Measurements from ENCODE around the gene SLC22A17. TPM values are rescaled to one million over a fixed set of nuclear protein-coding genes. Genes with fewer than 3 reads are reported as not detected.

Gene SLC22A17
- total RNA-seq, 1 experiment from 2014 or later, result 5.5 TPM

DNA sequence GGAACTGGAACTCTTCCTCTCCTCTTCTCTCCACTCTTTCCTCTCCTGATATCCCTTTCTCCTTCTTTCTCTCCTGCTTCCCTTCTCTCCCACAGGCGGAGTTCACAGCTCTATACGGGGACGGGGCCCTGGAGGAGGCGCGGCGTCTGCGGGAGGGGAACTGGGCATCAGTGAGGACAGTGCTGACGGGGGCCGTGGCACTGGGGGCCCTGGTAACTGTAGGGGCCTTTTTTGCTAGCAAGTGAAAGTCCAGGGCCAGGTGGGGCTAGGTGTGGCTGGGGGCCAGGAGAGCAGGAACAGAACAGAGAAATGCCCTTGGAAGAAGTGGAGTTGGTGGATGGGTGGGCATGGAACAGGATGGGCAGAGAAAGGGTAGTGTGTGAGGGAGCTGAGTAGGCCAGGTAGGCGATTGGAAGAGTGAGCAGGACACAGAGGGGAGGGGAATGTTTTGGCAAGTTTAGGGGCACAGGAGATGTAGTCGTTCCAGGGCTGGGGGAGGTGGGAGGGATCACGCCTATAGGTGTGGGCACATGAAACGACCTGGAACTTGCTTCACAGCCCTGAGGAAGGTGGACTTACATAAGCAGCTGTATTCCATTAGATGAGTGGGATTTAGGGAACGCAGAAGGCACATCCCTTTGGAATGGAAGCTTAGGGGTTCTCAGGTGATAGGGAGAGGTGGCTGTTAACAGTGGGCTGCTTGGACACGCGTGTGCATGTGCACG lies 43.8 kb downstream of the SLC22A17 start:
- no peak for DNase-seq (ENCODE audit: low read depth)

DNA sequence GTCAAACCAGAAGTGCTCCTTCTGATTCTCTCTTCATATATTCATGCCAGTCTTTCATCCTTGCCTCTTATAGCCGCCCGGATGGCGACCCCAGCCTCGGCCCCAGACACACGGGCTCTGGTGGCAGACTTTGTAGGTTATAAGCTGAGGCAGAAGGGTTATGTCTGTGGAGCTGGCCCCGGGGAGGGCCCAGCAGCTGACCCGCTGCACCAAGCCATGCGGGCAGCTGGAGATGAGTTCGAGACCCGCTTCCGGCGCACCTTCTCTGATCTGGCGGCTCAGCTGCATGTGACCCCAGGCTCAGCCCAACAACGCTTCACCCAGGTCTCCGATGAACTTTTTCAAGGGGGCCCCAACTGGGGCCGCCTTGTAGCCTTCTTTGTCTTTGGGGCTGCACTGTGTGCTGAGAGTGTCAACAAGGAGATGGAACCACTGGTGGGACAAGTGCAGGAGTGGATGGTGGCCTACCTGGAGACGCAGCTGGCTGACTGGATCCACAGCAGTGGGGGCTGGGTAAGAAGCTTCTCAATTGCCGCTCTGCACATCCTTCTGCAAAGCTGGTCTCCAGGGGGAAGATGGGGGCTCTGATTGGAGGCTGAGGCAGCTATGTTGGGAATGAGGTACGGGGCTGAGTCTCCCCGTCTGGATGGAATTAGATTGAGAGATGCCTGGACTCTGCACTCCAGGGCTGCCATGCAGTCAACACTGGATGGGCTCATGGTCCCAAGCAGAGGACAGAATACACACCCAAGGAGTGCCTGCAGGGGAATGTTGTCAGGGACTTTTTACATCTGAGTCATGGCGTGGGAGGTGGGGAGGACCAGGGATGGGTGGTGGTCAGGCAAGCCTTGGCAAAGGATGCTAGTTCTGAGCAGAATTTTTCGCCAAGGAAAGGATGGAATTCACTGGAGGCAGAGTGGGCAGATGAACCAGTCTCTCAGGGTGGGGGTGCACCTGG lies 44.7 kb downstream of the SLC22A17 start:
- no peak for DNase-seq (ENCODE audit: low read depth)

DNA sequence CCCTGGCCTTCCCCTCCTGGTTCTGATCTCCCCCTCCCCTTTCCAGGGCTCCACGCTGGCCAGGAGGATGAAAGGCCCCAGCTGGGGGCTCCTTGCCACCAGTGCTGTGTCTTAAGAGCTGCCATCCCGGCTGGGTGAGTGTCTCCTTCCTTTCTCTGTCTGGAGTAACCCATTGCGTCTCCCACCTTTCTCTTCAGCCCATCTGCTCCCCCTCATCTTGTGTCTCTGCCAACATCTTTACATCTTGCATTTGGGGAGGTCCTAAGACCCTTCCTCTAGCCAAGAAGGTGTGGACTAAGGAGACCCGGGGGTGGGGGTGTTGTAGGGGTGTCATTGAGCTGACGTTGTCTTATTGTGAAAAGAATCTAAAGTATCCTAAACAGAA lies 45.5 kb downstream of the SLC22A17 start:
- no peak for DNase-seq (ENCODE audit: low read depth)

DNA sequence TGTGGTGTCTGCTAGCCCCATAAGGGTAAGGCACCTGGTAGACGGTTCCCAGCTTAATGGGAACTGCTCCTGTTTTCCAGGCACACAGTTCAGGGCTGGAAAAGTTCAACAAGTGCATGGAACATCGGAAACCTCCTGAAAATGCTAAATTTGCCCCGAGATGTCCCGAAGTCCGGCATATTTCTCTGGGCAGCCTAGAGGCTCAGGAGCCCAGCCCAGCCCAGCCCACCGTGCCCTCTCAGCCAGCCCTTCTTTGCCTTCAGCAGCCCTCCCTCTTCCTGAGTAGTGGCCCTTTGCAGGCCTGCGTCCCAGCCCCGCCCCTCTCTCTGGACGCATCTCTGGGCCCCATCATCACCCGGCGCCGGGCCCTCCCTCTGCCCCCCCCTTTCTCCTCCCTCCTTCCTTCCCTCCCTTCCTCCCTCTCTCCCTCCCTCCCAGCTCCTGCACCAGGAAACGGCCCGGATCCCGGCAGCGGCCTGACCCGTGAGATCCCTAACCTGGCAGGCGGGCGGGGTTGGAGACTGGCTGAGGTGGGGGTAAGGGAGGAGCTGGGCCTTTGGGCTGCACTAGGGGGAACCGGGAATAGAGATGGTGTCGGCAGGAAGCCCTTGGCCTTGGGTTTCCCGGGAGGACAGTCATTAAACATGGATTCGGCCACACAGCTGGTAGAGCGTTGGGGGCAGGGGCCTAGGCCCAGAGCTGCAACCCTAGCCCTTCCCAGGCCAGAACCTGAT lies 46.1 kb downstream of the SLC22A17 start, which contains the start of gene BCL2L2:
Gene BCL2L2, plus strand, starts transcription at position 422 of the 734 bp plus-strand sequence. CDS start 935 bp downstream, outside the sequence.
- DNase-seq (ENCODE audit: low read depth), result peak; percentile 89

DNA sequence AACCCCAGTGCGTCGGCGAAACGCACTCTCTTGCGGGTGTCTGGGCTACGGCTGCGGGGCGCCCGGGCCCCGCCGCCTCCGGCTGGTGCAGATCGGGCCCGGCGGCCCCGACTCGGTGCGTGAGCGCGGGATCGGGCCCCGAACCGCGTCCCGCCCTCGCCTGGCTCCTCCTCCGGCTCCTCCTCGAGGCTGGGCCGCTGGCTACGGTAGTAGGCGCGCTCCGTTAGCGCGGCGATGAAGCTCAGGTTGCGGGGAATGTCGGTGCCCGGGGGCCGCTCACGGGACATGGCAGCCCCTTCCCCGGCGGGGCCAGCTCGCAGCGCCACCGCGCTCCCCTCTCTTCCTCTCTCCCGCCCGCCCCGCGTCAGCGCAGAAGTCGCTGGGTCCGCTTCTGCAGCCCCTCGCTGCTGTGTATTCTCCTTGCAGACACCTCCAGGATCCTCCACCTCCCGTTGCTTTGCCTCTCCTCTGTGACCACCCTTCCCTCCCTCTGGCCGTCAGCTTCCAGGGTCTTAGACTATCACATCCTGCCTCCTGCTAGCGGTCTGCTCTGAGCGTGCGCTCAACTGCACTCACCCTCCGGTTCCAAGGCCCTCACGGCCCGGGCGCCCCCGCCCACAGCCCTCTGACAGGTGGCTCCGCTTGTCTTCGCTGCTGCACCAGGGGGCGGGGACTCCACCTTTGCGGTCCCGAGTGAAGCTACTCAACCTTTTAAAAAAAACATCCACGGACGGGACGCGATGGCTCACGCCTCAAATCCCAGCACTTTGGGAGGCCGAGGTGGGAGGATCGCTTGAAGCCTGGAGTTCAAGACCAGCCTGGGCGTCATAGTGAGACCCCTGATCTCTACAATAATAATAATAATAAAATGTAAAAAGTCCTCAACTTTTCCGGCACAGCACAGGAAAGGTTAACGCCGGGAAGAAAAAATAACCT lies 50.1 kb downstream of the SLC22A17 start, which contains the start of gene PPP1R3E:
Gene PPP1R3E, minus strand, starts transcription at position 570 of the 936 bp plus-strand sequence. Its CDS starts 283 bp downstream, at position 287.
- DNase-seq (ENCODE audit: low read depth), result peak; percentile 47

DNA sequence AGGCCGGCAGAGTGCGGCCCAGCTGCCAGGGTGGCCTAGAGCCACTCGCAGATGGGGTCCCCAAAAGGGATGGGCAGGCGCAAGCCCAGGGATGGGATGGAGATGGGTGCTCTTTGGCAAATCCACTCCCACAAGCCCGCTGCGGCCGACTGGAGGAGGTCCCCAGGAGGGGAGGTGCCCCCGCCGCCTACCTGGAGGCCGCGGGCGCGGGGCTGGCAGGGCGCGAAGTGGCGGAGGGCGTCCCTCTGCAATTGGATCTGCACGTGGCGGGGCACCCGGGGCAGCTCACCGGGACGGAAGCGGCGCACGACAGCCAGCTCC lies 50.8 kb downstream of the SLC22A17 start:
- DNase-seq (ENCODE audit: low read depth), result no peak

DNA sequence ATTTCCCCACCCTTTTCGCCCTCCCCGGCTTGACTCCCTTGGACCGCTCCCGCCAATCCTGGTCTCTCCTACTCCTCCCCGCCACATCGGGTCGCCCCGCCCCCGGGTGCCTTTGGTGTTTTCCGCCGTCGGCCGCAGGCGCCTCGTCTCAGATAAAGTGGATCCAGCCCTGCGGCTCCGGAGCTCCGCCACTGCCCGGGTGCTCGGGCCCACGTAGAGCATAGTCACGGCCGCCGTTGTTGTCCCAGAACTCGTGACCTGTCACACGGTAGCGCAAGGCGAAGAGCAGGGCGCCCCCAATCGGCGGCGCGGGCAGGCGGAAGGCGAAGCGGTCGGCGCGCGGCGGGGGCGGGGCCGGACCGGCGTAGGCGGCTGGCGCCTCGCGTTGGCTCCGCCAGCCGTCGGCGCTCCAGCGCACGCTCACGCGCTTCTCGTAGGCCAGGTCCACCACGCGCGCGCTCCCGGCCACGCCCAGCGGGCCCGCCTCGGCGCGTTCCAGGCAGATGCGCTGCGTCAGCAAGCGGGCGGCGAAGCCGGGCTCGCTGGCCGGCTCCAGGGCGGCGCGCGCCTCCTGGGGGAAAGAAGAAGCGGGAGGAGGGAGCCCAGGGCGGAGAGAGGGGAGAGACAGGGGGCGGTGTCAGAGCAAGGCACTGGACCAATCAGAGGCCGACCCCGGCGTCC lies 51.3 kb downstream of the SLC22A17 start:
- peak; percentile 98 for DNase-seq (ENCODE audit: low read depth)

DNA sequence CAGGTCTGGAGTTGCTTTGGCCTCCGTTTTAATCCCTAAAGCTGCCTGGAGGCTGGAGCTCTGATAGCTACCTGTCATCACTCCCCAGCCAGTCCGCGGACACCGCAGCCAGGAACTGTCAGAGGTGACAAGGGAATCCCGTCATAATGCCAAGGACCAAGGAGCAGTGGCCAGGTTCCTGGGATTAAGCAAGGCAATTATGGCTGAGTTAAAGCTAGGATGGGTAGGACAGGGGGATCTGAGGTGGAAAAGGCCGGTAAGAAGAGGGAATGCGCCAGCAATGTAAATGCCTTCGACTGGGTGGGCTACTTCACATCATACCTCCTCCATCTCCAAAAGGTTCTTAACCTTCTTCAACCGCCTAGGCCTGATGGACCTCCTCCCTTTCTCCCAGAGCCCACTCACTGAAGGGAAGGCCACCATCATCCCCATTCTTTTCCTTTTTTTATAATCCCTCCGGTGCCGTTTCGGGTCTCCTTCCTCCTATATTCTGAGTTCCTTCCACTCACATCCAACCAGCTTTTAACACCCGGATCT lies 51.9 kb downstream of the SLC22A17 start:
- DNase-seq (ENCODE audit: low read depth), result peak; percentile 12

DNA sequence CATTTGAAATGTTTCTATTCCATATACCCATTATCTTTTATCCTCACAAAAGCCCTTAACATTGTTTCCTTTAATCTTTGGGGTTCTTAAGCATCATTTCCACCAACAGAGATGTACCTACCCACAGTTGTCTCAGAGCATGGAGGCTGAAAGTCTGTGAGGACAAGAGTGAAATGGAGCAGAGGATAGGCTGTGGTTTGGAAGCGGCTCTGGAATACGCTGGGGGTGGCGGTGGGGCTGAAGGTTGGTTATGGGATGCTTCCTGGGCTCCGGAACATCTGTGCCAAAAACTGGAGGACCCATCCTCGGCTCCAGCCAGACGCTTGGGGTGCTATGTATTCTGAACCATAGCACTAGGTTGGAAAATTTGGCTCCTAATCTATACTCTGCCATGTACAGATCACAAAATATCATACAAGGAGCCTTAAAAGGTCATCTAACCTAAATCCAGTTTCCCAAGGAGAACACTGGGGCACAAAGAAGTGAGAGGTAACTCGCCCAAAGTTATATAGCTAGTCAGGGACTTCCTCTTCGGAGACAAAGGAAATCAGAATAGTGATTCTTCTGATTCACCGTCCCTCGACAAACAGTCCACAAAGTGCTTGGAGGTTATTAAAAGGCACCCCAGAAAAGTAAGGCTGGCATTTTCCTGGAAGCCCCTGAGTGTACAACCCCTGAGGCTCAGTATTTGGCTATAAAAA lies 52.6 kb downstream of the SLC22A17 start:
- DNase-seq (ENCODE audit: low read depth), result no peak

DNA sequence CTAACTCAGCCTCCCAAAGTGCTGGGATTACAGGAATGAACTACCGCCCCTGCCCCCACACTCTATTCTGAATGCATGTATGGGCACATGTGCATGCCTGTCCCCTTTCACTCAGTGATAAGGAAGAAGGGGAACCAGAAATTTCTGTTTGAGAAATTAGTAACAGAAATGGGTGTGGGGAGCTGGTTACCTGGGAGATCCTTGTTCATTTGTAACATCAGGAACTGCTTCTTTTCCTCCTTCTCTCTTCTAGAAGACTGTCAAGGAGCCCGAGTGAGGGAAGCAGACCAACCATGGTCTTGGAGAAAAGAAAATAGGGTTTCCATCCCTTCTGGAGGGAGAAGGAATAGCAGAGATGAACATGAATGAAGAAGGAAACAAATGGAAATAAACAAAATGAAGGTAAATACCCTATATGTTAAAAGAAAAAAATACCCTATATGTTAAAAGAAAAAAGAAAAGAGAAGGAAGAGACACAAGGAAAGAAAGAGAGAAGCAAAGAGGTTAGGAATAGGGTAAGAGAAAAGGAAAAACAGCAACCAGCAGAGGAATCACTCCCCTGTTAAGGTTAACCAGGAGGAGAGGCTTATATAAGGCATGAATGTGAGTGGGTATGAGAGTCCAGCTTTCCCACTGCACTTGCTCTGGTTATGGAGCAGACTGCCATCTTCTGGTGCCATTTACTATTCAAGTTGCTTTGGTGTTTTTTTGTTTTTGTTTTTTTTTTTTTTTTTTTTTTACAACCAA lies 53.3 kb downstream of the SLC22A17 start:
- peak; percentile 31 for DNase-seq (ENCODE audit: low read depth)

DNA sequence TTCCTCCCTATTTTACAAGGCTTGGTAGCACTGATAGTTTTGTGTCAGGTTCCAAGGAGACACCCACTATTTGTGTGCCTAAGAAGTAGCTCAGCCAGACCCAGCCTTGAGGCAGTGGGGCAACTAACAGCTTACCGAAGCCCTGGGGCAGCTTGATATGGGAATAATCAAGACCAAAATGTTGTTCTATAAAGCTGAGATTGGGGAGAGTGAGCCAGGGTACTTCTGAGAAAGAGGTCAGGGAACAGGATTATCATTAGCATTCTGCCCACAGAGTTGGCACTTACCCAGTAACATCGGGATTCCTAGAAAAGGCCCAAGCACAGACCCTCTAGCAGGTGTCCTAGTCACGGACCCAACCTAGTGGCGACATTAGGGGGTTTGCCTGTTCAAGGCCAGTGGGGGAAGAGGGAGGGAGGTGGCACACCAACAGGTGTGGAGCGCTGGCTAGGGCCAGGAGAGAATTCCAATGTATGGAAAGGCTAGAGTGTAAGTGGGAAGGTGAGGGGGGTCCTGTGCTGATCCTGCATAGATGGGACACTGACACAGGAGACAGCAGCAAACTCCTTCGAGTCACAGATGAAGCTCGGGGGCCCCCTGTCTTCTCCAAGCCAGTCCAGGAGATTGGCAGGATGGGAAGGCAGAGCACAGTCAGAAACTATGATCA lies 54.9 kb downstream of the SLC22A17 start:
- no peak for DNase-seq (ENCODE audit: low read depth)

DNA sequence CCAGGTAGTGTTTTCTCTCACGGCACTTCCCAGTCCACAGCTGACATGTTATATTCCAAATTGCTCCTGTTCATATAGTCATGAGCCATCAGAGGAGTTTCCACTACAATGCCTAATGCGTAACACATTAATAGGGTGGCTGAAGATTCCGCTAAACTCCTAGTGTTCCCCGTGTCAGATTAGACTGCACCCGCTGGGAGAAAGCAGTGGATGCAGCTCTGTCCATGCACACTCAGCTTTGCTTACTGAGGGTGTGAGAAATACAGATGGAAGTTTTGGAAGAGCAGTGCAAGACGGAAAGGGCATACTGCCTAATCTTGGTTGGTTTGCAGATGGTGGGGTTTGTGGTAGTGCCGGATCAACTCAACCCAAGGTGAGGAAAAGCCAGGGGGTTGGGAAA lies 55.6 kb downstream of the SLC22A17 start:
- DNase-seq (ENCODE audit: low read depth), result no peak

Small RNAs within 50 kb of the gene (small RNA-seq; reads per million reads assigned to genes)
- not detected for gene MIR208A

Other genes with a start within 250 kb of the SLC22A17 start
- gene CIROP, start 247.9 kb downstream of the SLC22A17 start, total RNA-seq (2014; rRNA removed; shearing (Covaris generic)), result not detected in 2 replicates
- gene CEBPE, start 233.6 kb downstream of the SLC22A17 start, total RNA-seq (2014; rRNA removed; shearing (Covaris generic)), result 0.13 TPM in 1 of 2 replicates, not detected in the other
- gene SLC7A8, start 169.2 kb downstream of the SLC22A17 start, total RNA-seq (2014; rRNA removed; shearing (Covaris generic)), result 0.06 and 0.50 TPM in 2 replicates
- not detected in 2 replicates for gene RNF212B, start 115.0 kb downstream of the SLC22A17 start, total RNA-seq (2014; rRNA removed; shearing (Covaris generic))
- 2.3 and 3.3 TPM in 2 replicates for gene HOMEZ, start 66.8 kb downstream of the SLC22A17 start, total RNA-seq (2014; rRNA removed; shearing (Covaris generic))
- gene PPP1R3E, start 50.0 kb downstream of the SLC22A17 start, total RNA-seq (2014; rRNA removed; shearing (Covaris generic)), result 3.2 and 4.0 TPM in 2 replicates
- gene BCL2L2, start 46.1 kb downstream of the SLC22A17 start, total RNA-seq (2014; rRNA removed; shearing (Covaris generic)), result 14.0 and 16.5 TPM in 2 replicates
- 129 and 147 TPM in 2 replicates for gene PABPN1, start 31.4 kb downstream of the SLC22A17 start, total RNA-seq (2014; rRNA removed; shearing (Covaris generic))
- gene EFS, start 12.3 kb upstream of the SLC22A17 start, total RNA-seq (2014; rRNA removed; shearing (Covaris generic)), result not detected in 2 replicates
- not detected in 2 replicates for gene IL25, start 19.9 kb upstream of the SLC22A17 start, total RNA-seq (2014; rRNA removed; shearing (Covaris generic))
- gene CMTM5, start 24.2 kb upstream of the SLC22A17 start, total RNA-seq (2014; rRNA removed; shearing (Covaris generic)), result 0.10 TPM in 1 of 2 replicates, not detected in the other
- 0.03 TPM in 1 of 2 replicates, not detected in the other for gene MYH6, start 55.4 kb upstream of the SLC22A17 start, total RNA-seq (2014; rRNA removed; shearing (Covaris generic))
- gene MYH7, start 82.8 kb upstream of the SLC22A17 start, total RNA-seq (2014; rRNA removed; shearing (Covaris generic)), result not detected in 2 replicates
- 75.0 and 78.0 TPM in 2 replicates for gene NGDN, start 116.8 kb upstream of the SLC22A17 start, total RNA-seq (2014; rRNA removed; shearing (Covaris generic))
- 0.63 and 1.2 TPM in 2 replicates for gene ZFHX2, start 198.9 kb upstream of the SLC22A17 start, total RNA-seq (2014; rRNA removed; shearing (Covaris generic))
- 19.5 and 25.8 TPM in 2 replicates for gene THTPA, start 203.4 kb upstream of the SLC22A17 start, total RNA-seq (2014; rRNA removed; shearing (Covaris generic))
- gene AP1G2, start 214.9 kb upstream of the SLC22A17 start, total RNA-seq (2014; rRNA removed; shearing (Covaris generic)), result 26.5 and 31.5 TPM in 2 replicates
- 32.5 and 36.3 TPM in 2 replicates for gene JPH4, start 225.9 kb upstream of the SLC22A17 start, total RNA-seq (2014; rRNA removed; shearing (Covaris generic))